ENCODE data around the gene RASAL2.
"Not testable (repeated sequence)": the region's sequence is repeated elsewhere in the genome, so short reads cannot be mapped to it uniquely, and the experiment has no call there.

The RASAL2 gene

GRCh38 chr1:178300352-178300699, 206.4 kb downstream of the RASAL2 start:
- no peak for DNase-seq

- DNase-seq: no peak
Observed at GRCh38 chr1:178301141-178301540, 207.2 kb downstream of the RASAL2 start.

GRCh38 chr1:178307264-178307663, 213.4 kb downstream of the RASAL2 start:
- DNase-seq: no peak

GRCh38 chr1:178308438-178308837, 214.5 kb downstream of the RASAL2 start:
- DNase-seq: no peak

- DNase-seq: peak; percentile 47
Observed at GRCh38 chr1:178310685-178311105, 216.8 kb downstream of the RASAL2 start.

GRCh38 chr1:178311164-178311563, 217.3 kb downstream of the RASAL2 start:
- no peak for DNase-seq

GRCh38 chr1:178320280-178320982, 226.5 kb downstream of the RASAL2 start:
- not testable (repeated sequence) for DNase-seq

GRCh38 chr1:178323067-178323466, 229.2 kb downstream of the RASAL2 start:
- DNase-seq: no peak

GRCh38 chr1:178324003-178324402, 230.1 kb downstream of the RASAL2 start:
- no peak for DNase-seq

- DNase-seq: no peak
Observed at GRCh38 chr1:178328728-178329127, 234.8 kb downstream of the RASAL2 start.

GRCh38 chr1:178330153-178330552, 236.2 kb downstream of the RASAL2 start:
- no peak for DNase-seq

GRCh38 chr1:178330848-178331497, 237.1 kb downstream of the RASAL2 start:
- no peak for DNase-seq

GRCh38 chr1:178335426-178335825, 241.5 kb downstream of the RASAL2 start:
- DNase-seq: no peak

- DNase-seq: no peak
Observed at GRCh38 chr1:178337091-178337706, 243.3 kb downstream of the RASAL2 start.

- no peak for DNase-seq
Observed at GRCh38 chr1:178339834-178340233, 245.9 kb downstream of the RASAL2 start.

GRCh38 chr1:178341261-178341956, 247.5 kb downstream of the RASAL2 start:
- no peak for DNase-seq

GRCh38 chr1:178342745-178343144, 248.8 kb downstream of the RASAL2 start:
- DNase-seq: no peak

- no peak for DNase-seq
Observed at GRCh38 chr1:178344513-178345091, 250.7 kb downstream of the RASAL2 start.

GRCh38 chr1:178345238-178345637, 251.3 kb downstream of the RASAL2 start:
- no peak for DNase-seq

- no peak for DNase-seq
Observed at GRCh38 chr1:178345807-178346206, 251.9 kb downstream of the RASAL2 start.

GRCh38 chr1:178349801-178350200, 255.9 kb downstream of the RASAL2 start:
- no peak for DNase-seq

- DNase-seq: not testable (repeated sequence)
Observed at GRCh38 chr1:178351911-178352310, 258.0 kb downstream of the RASAL2 start.

GRCh38 chr1:178352790-178353416, 259.0 kb downstream of the RASAL2 start:
- no peak for DNase-seq

All from activated CD4-positive, alpha-beta T cell treated with anti-CD3 and anti-CD28 coated beads, Interleukin-2, Interleukin-6, amounts not matched to agents 100 ng/mL and 50 ng/mL, durations not matched to agents 16 hours and 8 hours (primary cell).